MCF 10A (cell line): ENCODE measurements around the gene MSI2. TPM values are rescaled to one million over a fixed set of nuclear protein-coding genes. Genes with fewer than 3 reads are reported as not detected.

Source experiments
- BruUV-seq: library from RNA; stranded (reverse); fragments of 400-500 nt; replicated peaks from 2 replicates; lab custom pipeline; 2021; lab: Mats Ljungman, UMichigan
- CTCF ChIA-PET: fragments of 300-600 bp; sonication (Branson Sonifier 250); formaldehyde crosslinking; extraction: SDS; loops from one replicate; lab custom pipeline; 2021; ENCODE audit warnings: antibody characterized with exemption, inconsistent platforms; lab: Yijun Ruan, JAX
- POLR2A ChIA-PET: fragments of 300-600, 350-650 bp; sonication (Branson Sonifier 250); formaldehyde crosslinking; extraction: SDS; loops from one replicate; lab custom pipeline; 2020; ENCODE audit warnings: antibody characterized with exemption, inconsistent platforms; lab: Yijun Ruan, JAX
- DNase-seq: peaks from one replicate; pipeline ENCODE4 v3.0.0-alpha.2; 2018; ENCODE audit not compliant: unreplicated experiment
- H3K27ac Mint-ChIP-seq: one replicate; pipeline ENCODE4 v1.8.0; 2022; ENCODE audit warnings: mild to moderate bottlenecking, low read depth, mixed read lengths; ENCODE audit not compliant: unreplicated experiment
- H3K27me3 Mint-ChIP-seq: one replicate; pipeline ENCODE4 v1.8.0; 2022; ENCODE audit warnings: mixed read lengths; ENCODE audit not compliant: insufficient read depth, unreplicated experiment
- H3K36me3 Mint-ChIP-seq: one replicate; pipeline ENCODE4 v1.8.0; 2022; ENCODE audit warnings: mild to moderate bottlenecking, moderate library complexity, mixed read lengths; ENCODE audit not compliant: insufficient read depth, unreplicated experiment
- H3K4me1 Mint-ChIP-seq: one replicate; pipeline ENCODE4 v1.8.0; 2022; ENCODE audit warnings: mixed read lengths; ENCODE audit not compliant: insufficient read depth, unreplicated experiment
- H3K4me3 Mint-ChIP-seq: one replicate; pipeline ENCODE4 v1.8.0; 2022; ENCODE audit warnings: mild to moderate bottlenecking, moderate library complexity, mixed read lengths; ENCODE audit not compliant: unreplicated experiment
- H3K9me3 Mint-ChIP-seq: one replicate; pipeline ENCODE4 v1.8.0; 2022; ENCODE audit warnings: mixed read lengths; ENCODE audit not compliant: unreplicated experiment
- CTCF ChIP-seq: fragments of 200-600 bp; IDR thresholded peaks from one replicate; pipeline ENCODE4 v1.8.0; 2022; ENCODE audit warnings: antibody characterized with exemption, mild to moderate bottlenecking; ENCODE audit not compliant: unreplicated experiment
- intact Hi-C: fragments of 100-400 bp; cut with micrococcal nuclease; formaldehyde crosslinking; loops from 2 replicates; pipeline ENCODE4 v1.14.1; 2022
- total RNA-seq: library from RNA; stranded (reverse); gene quantifications from 2 replicates; pipeline ENCODE4 v1.2.3, GENCODE V29; 2022

Gene MSI2
- total RNA-seq, 1 experiment from 2014 or later, result 60.6 TPM

GRCh38 chr17:57701124-57701523 is 444.8 kb downstream of the MSI2 start:
- Mint-ChIP-seq H3K4me1 (no peaks in the 10 kb centered on the region), H3K4me3 (no peak overlapping the region), H3K27me3 (peaks cover 9% of the 10 kb centered on the region), H3K36me3 (no peaks in the 10 kb centered on the region), H3K27ac (no peak overlapping the region), H3K9me3 (no peaks in the 10 kb centered on the region)
- DNase-seq, result no peak
- intact Hi-C loops, result no loop called here
- CTCF ChIA-PET, result no interaction called here
- POLR2A ChIA-PET, result no interaction called here
- TF ChIP-seq CTCF, result no peak
- no TSS peak for BruUV-seq

GRCh38 chr17:57703273-57703672 is 446.9 kb downstream of the MSI2 start:
- Mint-ChIP-seq H3K27ac (no peak overlapping the region), H3K4me3 (no peak overlapping the region), H3K4me1 (no peaks in the 10 kb centered on the region), H3K27me3 (peaks cover 29% of the 10 kb centered on the region), H3K36me3 (no peaks in the 10 kb centered on the region), H3K9me3 (no peaks in the 10 kb centered on the region)
- TF ChIP-seq CTCF, result no peak
- CTCF ChIA-PET, result no interaction called here
- BruUV-seq, result no TSS peak
- DNase-seq, result no peak
- intact Hi-C loops, result no loop called here
- POLR2A ChIA-PET, result no interaction called here

- CTCF ChIA-PET, result no interaction called here
- Mint-ChIP-seq H3K4me3 (no peak overlapping the region), H3K27me3 (peaks cover 38% of the 10 kb centered on the region), H3K9me3 (no peaks in the 10 kb centered on the region), H3K27ac (no peak overlapping the region), H3K4me1 (no peaks in the 10 kb centered on the region), H3K36me3 (no peaks in the 10 kb centered on the region)
- intact Hi-C loops, result no loop called here
- TF ChIP-seq CTCF, result no peak
- POLR2A ChIA-PET, result no interaction called here
- no TSS peak for BruUV-seq
- DNase-seq, result no peak
Measured at GRCh38 chr17:57704448-57704847, 448.1 kb downstream of the MSI2 start.

- Mint-ChIP-seq H3K27me3 (peaks cover 54% of the 10 kb centered on the region), H3K4me1 (no peaks in the 10 kb centered on the region), H3K9me3 (no peaks in the 10 kb centered on the region), H3K36me3 (no peaks in the 10 kb centered on the region), H3K4me3 (no peak overlapping the region), H3K27ac (no peak overlapping the region)
- BruUV-seq, result no TSS peak
- ChIA-PET POLR2A (no interaction called here), CTCF (interaction anchor here (0.6 to 0.9 kb wide), 2 partner anchors 17 to 384 kb away, joined by 3 read pairs; no protein-coding TSS in a partner anchor)
- no peak for DNase-seq
- TF ChIP-seq CTCF, result no peak
- intact Hi-C loops, result no loop called here
Measured at GRCh38 chr17:57705921-57706695, 449.8 kb downstream of the MSI2 start.
